Pancreas (tissue), 10 donors: ENCODE measurements around the gene ADM2. TPM values are rescaled to one million over a fixed set of nuclear protein-coding genes. Genes with fewer than 3 reads are reported as not detected.
A peak's percentile ranks its signal among the peaks of the same experiment; 100 is the strongest.
"Not testable (repeated sequence)": the region's sequence is repeated elsewhere in the genome, so short reads cannot be mapped to it uniquely, and the experiment has no call there.

Experiments
- ATAC-seq, 4 donors: fragments of 200-7000 bp; cut with Tn5 transposase; one replicate each; pipeline versions ENCODE4 v1.8.0 to v1.9.1; 2020; ENCODE audit warnings: mild to moderate bottlenecking in 4 of 4, moderate library complexity in 4 of 4
- DNase-seq, 6 donors: peaks; one replicate each; pipeline ENCODE4 v3.0.0-alpha.2; 2020
- FAIRE-seq: peaks from 2 replicates; lab custom pipeline; 2012; peaks lifted over from hg19 to GRCh38; lab: Jason Lieb, UNC
- H3K27ac ChIP-seq, 4 donors: fragments of 200-600 bp; sonication (generic); 1 replicate in 3 of 4; 2 replicates in 1 of 4; pipeline versions ENCODE4 v1.5.0 to v1.8.0; 2020
- H3K27me3 ChIP-seq, 4 donors: fragments of 200-600 bp; one replicate each; pipeline ENCODE4 v1.8.0; 2021
- H3K36me3 ChIP-seq, 3 donors: fragments of 200-600 bp; sonication (generic) in 1 of 3; one replicate each; pipeline versions ENCODE4 v1.5.0 to v1.8.0; 2020 to 2021
- H3K4me1 ChIP-seq, 3 donors: fragments of 200-600 bp; one replicate each; pipeline ENCODE4 v1.8.0; 2021
- H3K4me3 ChIP-seq, 4 donors: fragments of 200-600 bp; sonication (generic) in 2 of 4; one replicate each; pipeline versions ENCODE4 v1.5.0 to v1.8.0; 2020 to 2021
- H3K9me3 ChIP-seq, 4 donors: fragments of 200-600 bp; one replicate each; pipeline ENCODE4 v1.8.0; 2021
- WGBS, 2 donors: extraction: QIAGEN DNeasy Blood & Tissue Kit; methylation state at CpG; one replicate each; pipeline ENCODE4 v1.1.7; 2013; 5-methylcytosine and 5-hydroxymethylcytosine counted together
- intact Hi-C, 3 donors: fragments of 100-400 bp; cut with DNase I; formaldehyde crosslinking; loops; one replicate each; pipeline versions ENCODE4 v1.11.1 to v1.14.2; 2022
- polyA plus RNA-seq, 2 donors: library from polyadenylated mRNA; stranded (reverse); fragments of 200-250 nt; gene quantifications; one replicate each; pipeline ENCODE4 v1.2.3, GENCODE V29; 2013
- total RNA-seq, 6 donors: library from RNA; stranded (reverse); fragmentation: NEBNext Ultra II Directional in 4 of 6; extraction: Animal tissue kit (Norgen Biotek cat#: 25700) in 4 of 6; gene quantifications; one replicate each; pipeline versions ENCODE4 v1.2.1 to v1.2.4, GENCODE V29; 2021 to 2023
- TF ChIP-seq, protein P1 (sequence below), 4 donors: fragments of 200-600 bp; sonication (generic) in 3 of 4; IDR thresholded peaks; one replicate each; pipeline versions ENCODE4 v1.5.0 to v1.8.0; 2021; ENCODE audit warnings: antibody characterized with exemption in 4 of 4
- donor health status: healthy with polysubstance abuse.
- donor health status: DM: no; HTN: no; CAD: no; lungs with moderate emphysema.
- donor health status: DM: no; HTN: no; CAD: no.
- donor health status: control.
- donor health status: control.
- donor health status: Bipolar disorder and iron deficiency.
- donor health status: DM: yes; HTN: yes; CAD: no.
- donor health status: DM: no; HTN: no; CAD: no.
- donor health status: DM: no; HTN: no; CAD: no.
- donor health status: DM: yes; HTN: yes; CAD: no.

Gene ADM2
- 10 to 100 TPM in 1 of 6 donors, 1 to 10 TPM in 5; 4.1 to 44.3 (median 6.4) TPM for total RNA-seq
- polyA plus RNA-seq: 1 to 10 TPM; 2.1 to 4.8 TPM

DNA sequence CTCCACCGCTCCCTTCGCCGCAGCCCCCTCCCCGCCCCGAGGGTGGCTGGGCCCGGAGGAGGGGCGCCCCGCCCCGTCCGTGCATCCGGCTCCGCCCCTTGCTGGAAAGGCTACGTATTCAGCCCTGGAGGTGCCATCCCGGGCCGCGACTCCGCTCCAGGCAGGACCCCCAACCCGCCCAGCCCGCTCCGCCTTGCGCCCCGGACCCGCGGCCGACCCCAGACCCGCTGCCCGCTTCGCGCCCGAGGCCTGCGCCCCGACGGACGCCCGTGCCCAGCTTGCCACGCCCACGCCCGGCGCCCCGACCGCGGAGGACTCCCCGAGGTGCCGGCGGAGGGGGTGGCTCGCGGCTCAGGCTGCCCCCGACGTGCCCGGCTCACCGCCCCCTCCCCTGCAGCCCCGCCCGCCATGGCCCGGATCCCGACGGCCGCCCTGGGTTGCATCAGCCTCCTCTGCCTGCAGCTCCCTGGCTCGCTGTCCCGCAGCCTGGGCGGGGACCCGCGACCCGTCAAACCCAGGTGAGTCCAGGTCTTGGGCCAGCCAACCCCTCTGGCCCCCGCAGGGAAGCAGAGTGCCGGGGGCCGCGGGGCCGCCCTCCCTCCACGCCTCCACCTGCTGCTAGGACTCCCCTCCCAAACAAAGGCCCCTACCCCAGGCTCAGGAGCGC, at the start of gene ADM2:
TSS of gene ADM2 (plus strand) at position 104 of the 667 bp plus-strand sequence. CDS start at position 409, 305 bp downstream.
- H3K27ac ChIP-seq: peak within 1 kb of the TSS; percentile 41 to 82 (median 80)
- peak within 1 kb of the TSS; percentile 33 to 60 (median 54) for H3K4me3 ChIP-seq
- H3K27me3 ChIP-seq: no peaks in the 10 kb centered on the region
- no peak for FAIRE-seq
- ATAC-seq: peak in 3 of 4 donors; percentile 7 to 31 (median 15)
- H3K9me3 ChIP-seq: no peaks in the 10 kb centered on the region
- WGBS, 2 donors: 2 to 4% methylated on average over 22 to 70 of the region's 70 CpGs
- intact Hi-C loops: no loop called here
- no peaks in the 10 kb centered on the region for H3K36me3 ChIP-seq
- H3K4me1 ChIP-seq: peaks cover 0 to 14% (median 0%) of the 10 kb centered on the region in 3 donors
- DNase-seq: peak; percentile 66 to 86 (median 80)
- TF ChIP-seq, protein P1, sequence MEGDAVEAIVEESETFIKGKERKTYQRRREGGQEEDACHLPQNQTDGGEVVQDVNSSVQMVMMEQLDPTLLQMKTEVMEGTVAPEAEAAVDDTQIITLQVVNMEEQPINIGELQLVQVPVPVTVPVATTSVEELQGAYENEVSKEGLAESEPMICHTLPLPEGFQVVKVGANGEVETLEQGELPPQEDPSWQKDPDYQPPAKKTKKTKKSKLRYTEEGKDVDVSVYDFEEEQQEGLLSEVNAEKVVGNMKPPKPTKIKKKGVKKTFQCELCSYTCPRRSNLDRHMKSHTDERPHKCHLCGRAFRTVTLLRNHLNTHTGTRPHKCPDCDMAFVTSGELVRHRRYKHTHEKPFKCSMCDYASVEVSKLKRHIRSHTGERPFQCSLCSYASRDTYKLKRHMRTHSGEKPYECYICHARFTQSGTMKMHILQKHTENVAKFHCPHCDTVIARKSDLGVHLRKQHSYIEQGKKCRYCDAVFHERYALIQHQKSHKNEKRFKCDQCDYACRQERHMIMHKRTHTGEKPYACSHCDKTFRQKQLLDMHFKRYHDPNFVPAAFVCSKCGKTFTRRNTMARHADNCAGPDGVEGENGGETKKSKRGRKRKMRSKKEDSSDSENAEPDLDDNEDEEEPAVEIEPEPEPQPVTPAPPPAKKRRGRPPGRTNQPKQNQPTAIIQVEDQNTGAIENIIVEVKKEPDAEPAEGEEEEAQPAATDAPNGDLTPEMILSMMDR (IDR thresholded peaks at IDR 0.05): no peak

DNA sequence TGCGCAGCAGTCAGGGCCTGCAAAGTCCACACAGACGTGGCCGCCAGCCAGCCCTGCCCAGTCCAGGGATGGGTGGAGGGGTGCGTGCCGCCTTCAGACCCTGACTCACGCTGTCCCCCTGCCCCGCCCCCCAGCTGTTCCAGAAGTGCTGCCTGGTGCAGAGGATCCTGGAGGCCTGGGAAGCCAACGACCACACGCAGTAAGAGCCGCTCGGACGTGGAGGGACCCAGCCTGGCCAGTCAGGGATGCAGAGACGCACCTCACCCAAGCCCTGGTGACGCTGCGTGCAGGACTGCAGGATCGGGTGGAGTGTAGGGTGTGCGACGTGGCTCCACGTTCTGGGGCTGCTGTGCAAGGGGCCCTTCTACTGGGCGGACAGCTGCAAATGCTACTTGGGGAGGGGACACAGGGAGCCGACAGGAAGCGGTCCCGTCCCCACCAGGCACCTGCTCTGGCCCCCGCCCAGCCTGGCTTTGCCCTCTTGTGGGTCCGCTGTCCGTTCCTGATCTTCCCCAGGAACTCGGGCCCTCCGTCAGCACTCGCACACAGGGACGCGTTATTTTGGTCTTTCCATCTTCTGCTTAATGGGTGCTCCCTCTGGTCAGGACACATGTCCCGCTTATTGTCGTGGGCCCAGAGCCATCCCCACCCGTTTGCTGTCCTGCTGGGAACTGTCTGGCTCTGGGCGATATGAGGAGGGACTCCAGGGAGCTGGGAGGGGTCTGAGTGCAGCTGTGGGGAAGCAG, 49.0 kb upstream of the ADM2 start:
- Histone ChIP-seq H3K27me3 (no peaks in the 10 kb centered on the region), H3K36me3 (peaks cover 5 to 51% (median 18%) of the 10 kb centered on the region in 3 donors), H3K4me1 (no peaks in the 10 kb centered on the region), H3K9me3 (no peaks in the 10 kb centered on the region), H3K27ac (no peak overlapping the region), H3K4me3 (no peak overlapping the region)
- TF ChIP-seq, protein P1 (IDR thresholded peaks at IDR 0.05): no peak
- WGBS, 2 donors: 95 to 96% methylated on average over 34 to 35 of the region's 35 CpGs
- intact Hi-C loops: no loop called here
- ATAC-seq (peak in 1 of 4 donors; percentile 6), FAIRE-seq (no peak), DNase-seq (peak in 1 of 6 donors; percentile 67)

DNA sequence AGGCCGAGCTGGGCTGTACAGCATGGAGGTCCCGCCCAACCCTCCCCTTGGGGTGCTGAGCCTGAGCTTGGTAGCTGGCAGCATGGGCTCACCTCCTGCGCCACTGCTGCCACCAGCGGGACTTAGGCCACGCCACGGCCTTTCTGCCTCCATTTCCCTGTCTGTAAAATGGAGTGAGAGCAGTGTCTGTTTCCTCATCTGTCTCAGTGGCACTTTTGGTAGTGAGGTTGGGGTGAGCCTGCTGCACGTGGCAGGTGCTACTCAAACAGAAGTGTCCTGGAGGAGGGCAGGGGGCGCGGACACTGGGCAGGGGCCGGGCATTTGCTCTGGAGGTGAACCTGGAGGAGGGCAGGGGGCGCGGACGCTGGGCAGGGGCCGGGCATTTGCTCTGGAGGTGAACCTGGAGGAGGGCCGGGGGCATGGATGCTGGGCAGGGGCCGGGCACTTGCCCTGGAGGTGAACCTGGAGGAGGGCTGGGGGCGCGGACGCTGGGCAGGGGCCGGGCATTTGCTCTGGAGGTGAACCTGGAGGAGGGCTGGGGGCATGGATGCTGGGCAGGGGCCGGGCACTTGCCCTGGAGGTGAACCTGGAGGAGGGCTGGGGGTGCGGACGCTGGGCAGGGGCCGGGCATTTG, 48.3 kb upstream of the ADM2 start:
- FAIRE-seq, intact Hi-C loops, H3K27ac ChIP-seq, H3K27me3 ChIP-seq, ATAC-seq, H3K4me1 ChIP-seq, H3K4me3 ChIP-seq, H3K9me3 ChIP-seq: not testable (repeated sequence)
- H3K36me3 ChIP-seq: peaks cover 5 to 58% (median 18%) of the 10 kb centered on the region in 3 donors
- WGBS, 2 donors: 96% methylated on average over 20 to 23 of the region's 24 CpGs
- peak in 1 of 6 donors; percentile 49 for DNase-seq

DNA sequence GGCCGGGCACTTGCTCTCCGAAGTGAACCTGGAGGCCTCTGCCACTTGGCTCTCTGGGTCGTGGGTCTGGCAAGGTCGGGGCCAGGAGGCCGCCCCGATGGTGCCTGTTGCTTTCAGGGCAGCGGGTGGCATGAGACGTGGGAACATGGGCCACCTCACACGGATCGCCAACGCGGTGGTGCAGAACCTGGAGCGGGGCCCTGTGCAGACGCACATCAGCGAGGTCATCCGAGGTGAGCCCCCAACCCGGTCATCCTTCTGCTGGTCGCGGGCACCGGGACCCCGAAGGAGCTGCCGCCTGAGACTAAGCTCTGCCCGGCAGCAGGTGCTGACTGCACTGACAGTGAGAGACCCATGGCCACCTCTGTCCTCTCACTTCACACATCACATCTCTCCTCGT, 46.5 kb upstream of the ADM2 start:
- intact Hi-C loops: no loop called here
- peaks cover 5 to 71% (median 23%) of the 10 kb centered on the region in 3 donors for H3K36me3 ChIP-seq
- TF ChIP-seq, protein P1 (IDR thresholded peaks at IDR 0.05): no peak
- H3K27me3 ChIP-seq: no peaks in the 10 kb centered on the region
- H3K4me3 ChIP-seq: no peak overlapping the region
- ATAC-seq (no peak), FAIRE-seq (no peak), DNase-seq (peak in 2 of 6 donors; percentile 28 to 78)
- H3K9me3 ChIP-seq: no peaks in the 10 kb centered on the region
- H3K4me1 ChIP-seq: no peaks in the 10 kb centered on the region
- 92 to 95% methylated on average over 22 to 24 of the region's 24 CpGs for whole genome bisulfite sequencing, 2 donors
- H3K27ac ChIP-seq: no peak overlapping the region
